Endothelial cell of umbilical vein (primary cell): ENCODE data around the gene RIGI. TPM values are rescaled to one million over a fixed set of nuclear protein-coding genes. Genes with fewer than 3 reads are reported as not detected.

Experiments used
- BruUV-seq: library from RNA; stranded (reverse); fragments of 400-500 nt; replicated peaks from 2 replicates; lab custom pipeline; 2021; lab: Mats Ljungman, UMichigan
- CTCF ChIA-PET: fragments of 300-600, 350-600 bp; sonication (Branson Sonifier 250); formaldehyde crosslinking; loops from one replicate; lab custom pipeline; 2021; ENCODE audit warnings: antibody characterized with exemption, inconsistent platforms; lab: Charles Lee
- POLR2A ChIA-PET: fragments of 300-600, 350-600 bp; sonication (Branson Sonifier 250); formaldehyde crosslinking; loops from one replicate; lab custom pipeline; 2021; ENCODE audit warnings: antibody characterized with exemption, inconsistent platforms; lab: Charles Lee
- DNase-seq: peaks from one replicate; pipeline ENCODE4 v3.0.0-alpha.2; 2011; ENCODE audit warnings: low read depth, low spot score
- FAIRE-seq: peaks from 2 replicates; lab custom pipeline; 2011; peaks lifted over from hg19 to GRCh38; lab: Jason Lieb, UNC
- H2AFZ ChIP-seq: 2 replicates; pipeline ENCODE4 v1.6.0; 2012; ENCODE audit warnings: low read depth, low read length, control low read depth, inconsistent platforms
- H3K27ac ChIP-seq: 2 replicates; pipeline ENCODE4 v1.5.1; 2011; ENCODE audit warnings: low read depth, mild to moderate bottlenecking, control low read depth, low read length, moderate library complexity; ENCODE audit not compliant: insufficient read depth
- H3K27me3 ChIP-seq, 2 experiments: 2 replicates each; pipeline versions ENCODE4 v1.6.0 to v1.6.1; 2011; ENCODE audit warnings: low read length in 2 of 2, mixed read lengths in 1 of 2; ENCODE audit not compliant: control insufficient read depth in 2 of 2, insufficient read depth in 2 of 2
- H3K36me3 ChIP-seq, 2 experiments: 2 replicates in 1 of 2; 3 replicates in 1 of 2; pipeline ENCODE4 v1.5.1; 2011; ENCODE audit warnings: low read length in 2 of 2, mild to moderate bottlenecking in 1 of 2, moderate library complexity in 1 of 2; ENCODE audit not compliant: control insufficient read depth in 2 of 2, insufficient read depth in 2 of 2; ENCODE audit errors: extremely low read depth in 1 of 2
- H3K4me1 ChIP-seq: 3 replicates; pipeline ENCODE4 v1.5.1; 2011; ENCODE audit warnings: mild to moderate bottlenecking, low read length; ENCODE audit not compliant: control insufficient read depth, insufficient read depth; ENCODE audit errors: extremely low read depth
- H3K4me2 ChIP-seq: 2 replicates; pipeline ENCODE4 v1.6.1; 2011; ENCODE audit warnings: low read length, control low read depth, mixed read lengths; ENCODE audit not compliant: insufficient read depth
- H3K4me3 ChIP-seq, 3 experiments: fragments of 200-600 bp in 1 of 3; sonication (generic), shearing (Covaris generic) in 1 of 3; replicated peaks in 1 of 3; 2 replicates each; pipeline ENCODE4 v1.5.1; 2011 to 2016; ENCODE audit warnings: control low read depth in 3 of 3, low read length in 3 of 3, mild to moderate bottlenecking in 2 of 3, inconsistent platforms in 1 of 3, low read depth in 1 of 3, moderate library complexity in 1 of 3; ENCODE audit not compliant: insufficient read depth in 1 of 3
- H3K79me2 ChIP-seq: 2 replicates; pipeline ENCODE4 v1.6.0; 2012; ENCODE audit warnings: low read length, inconsistent platforms; ENCODE audit not compliant: control insufficient read depth, insufficient read depth
- H3K9ac ChIP-seq: replicated peaks from 2 replicates; pipeline ENCODE3; 2011; ENCODE audit warnings: low read length, control low read depth; ENCODE audit not compliant: insufficient read depth; ENCODE audit errors: extremely low read depth
- H3K9me1 ChIP-seq: replicated peaks from 3 replicates; pipeline ENCODE4 v1.6.0; 2011; ENCODE audit warnings: mild to moderate bottlenecking, low read length; ENCODE audit not compliant: control insufficient read depth, insufficient read depth; ENCODE audit errors: extremely low read depth
- H3K9me3 ChIP-seq: replicated peaks from 2 replicates; pipeline ENCODE4 v1.5.1; 2012; ENCODE audit warnings: low read length, inconsistent platforms; ENCODE audit not compliant: control insufficient read depth, insufficient read depth
- H4K20me1 ChIP-seq: replicated peaks from 2 replicates; pipeline ENCODE3; 2011; ENCODE audit warnings: mild to moderate bottlenecking, low read length; ENCODE audit not compliant: control insufficient read depth, insufficient read depth; ENCODE audit errors: extremely low read depth
- CTCF ChIP-seq, 2 donors: IDR thresholded peaks; 1 replicate in 1 of 2; 2 replicates in 1 of 2; pipeline ENCODE4 v1.5.1; 2011; ENCODE audit warnings: low read length in 2 of 2, mild to moderate bottlenecking in 2 of 2, moderate library complexity in 2 of 2, control low read depth in 1 of 2, inconsistent platforms in 1 of 2, low read depth in 1 of 2; ENCODE audit not compliant: insufficient read depth in 1 of 2; ENCODE audit errors: extremely low read depth in 1 of 2
- EZH2 ChIP-seq: IDR thresholded peaks from 2 replicates; pipeline ENCODE4 v1.6.1; 2012; ENCODE audit warnings: borderline replicate concordance, low read depth, mild to moderate bottlenecking, moderate library complexity, low read length, inconsistent platforms; ENCODE audit not compliant: severe bottlenecking
- GATA2 ChIP-seq: IDR thresholded peaks from 2 replicates; pipeline ENCODE4 v1.7.0; 2011; ENCODE audit warnings: low read depth, mild to moderate bottlenecking, moderate library complexity, mixed read lengths, low read length; ENCODE audit not compliant: insufficient read length, insufficient read depth
- JUN ChIP-seq: IDR thresholded peaks from 2 replicates; pipeline ENCODE4 v1.6.1; 2011; ENCODE audit warnings: borderline replicate concordance, low read depth; ENCODE audit not compliant: insufficient read length, insufficient read depth
- MAX ChIP-seq: IDR thresholded peaks from 2 replicates; pipeline ENCODE4 v1.6.1; 2011; ENCODE audit not compliant: insufficient read depth, insufficient read length
- MYC ChIP-seq: IDR thresholded peaks from one replicate; pipeline ENCODE4 v1.6.1; 2011; ENCODE audit warnings: mild to moderate bottlenecking, low read depth, low read length
- POLR2A ChIP-seq: IDR thresholded peaks from 2 replicates; pipeline ENCODE4 v1.6.1; 2012; ENCODE audit warnings: low read depth, mild to moderate bottlenecking, control low read depth, low read length
- POLR2AphosphoS5 ChIP-seq: IDR thresholded peaks from 2 replicates; pipeline ENCODE4 v1.6.1; 2012; ENCODE audit warnings: low read depth, mild to moderate bottlenecking, control low read depth, low read length, moderate library complexity; ENCODE audit not compliant: insufficient read depth
- dilution Hi-C: fragments of 300-500 bp; cut with MboI; formaldehyde crosslinking; loops from one replicate; pipeline ENCODE4 v1.15.0; 2019; ENCODE audit warnings: low sequenced_read_pairs; ENCODE audit not compliant: extremely low pct_ligation_motif_present
- intact Hi-C: fragments of 100-400 bp; cut with micrococcal nuclease; formaldehyde crosslinking; loops from one replicate; pipeline ENCODE4 v1.10.0; 2022
- polyA plus RNA-seq, 4 experiments: library from polyadenylated mRNA; depleted of rRNA in 3 of 4; stranded (reverse) in 3 of 4; unstranded in 1 of 4; fragments of >200 nt; gene quantifications; 2 replicates each; pipeline versions ENCODE4 v1.2.1 to v1.2.3, GENCODE V29; 2011 to 2012; ENCODE audit warnings: missing spikeins in 1 of 4
- total RNA-seq: library from RNA; stranded (reverse); gene quantifications from 2 replicates; pipeline ENCODE4 v1.2.3, GENCODE V29; 2021

The RIGI gene
- total and polyA plus RNA-seq, 2 donors (not counting 3 experiments of a cell fraction or from before 2014, with no cell fraction given) = 4.5 to 13.3 TPM

GRCh38 chr9:32508728-32509127, 17.3 kb downstream of the RIGI start:
- no peak overlapping the region for H3K4me2 ChIP-seq
- no peaks in the 10 kb centered on the region for H3K9me3 ChIP-seq
- H3K36me3 ChIP-seq = no peaks in the 10 kb centered on the region
- FAIRE-seq (no peak), DNase-seq (no peak)
- no peak overlapping the region for H3K27ac ChIP-seq
- no peak overlapping the region for H3K9ac ChIP-seq
- dilution Hi-C loops = no loop called here
- peaks cover 7% of the 10 kb centered on the region for H3K79me2 ChIP-seq
- ChIA-PET POLR2A (no interaction called here), CTCF (interaction anchor here (0.6 to 4.1 kb wide), 7 partner anchors 11 to 130 kb away, joined by 3 to 28 read pairs (median 4); partner anchors contain the start of gene RIGI)
- H3K4me3 ChIP-seq = no peak overlapping the region
- H3K27me3 ChIP-seq = no peaks in the 10 kb centered on the region
- no peak overlapping the region for H2AFZ ChIP-seq
- intact Hi-C loops = no loop called here
- BruUV-seq = no TSS peak
- no peaks in the 10 kb centered on the region for H3K9me1 ChIP-seq
- H4K20me1 ChIP-seq = no peaks in the 10 kb centered on the region
- TF ChIP-seq MYC (no peak), POLR2AphosphoS5 (no peak), EZH2 (no peak), JUN (no peak), POLR2A (no peak), MAX (no peak), CTCF (IDR thresholded peaks at IDR 0.05; ENCODE audit: extremely low read depth in 1 of 2, insufficient read depth in 1 of 2, low read depth in 1 of 2, low read length in 2 of 2) (no peak), GATA2 (no peak)
- H3K4me1 ChIP-seq = peaks cover 13% of the 10 kb centered on the region
